ENCODE measurements around the gene CBFA2T3. TPM values are rescaled to one million over a fixed set of nuclear protein-coding genes. Genes with fewer than 3 reads are reported as not detected.

Gene CBFA2T3
- total RNA-seq, 1 donor from 2014 or later: 8.6 TPM

DNA sequence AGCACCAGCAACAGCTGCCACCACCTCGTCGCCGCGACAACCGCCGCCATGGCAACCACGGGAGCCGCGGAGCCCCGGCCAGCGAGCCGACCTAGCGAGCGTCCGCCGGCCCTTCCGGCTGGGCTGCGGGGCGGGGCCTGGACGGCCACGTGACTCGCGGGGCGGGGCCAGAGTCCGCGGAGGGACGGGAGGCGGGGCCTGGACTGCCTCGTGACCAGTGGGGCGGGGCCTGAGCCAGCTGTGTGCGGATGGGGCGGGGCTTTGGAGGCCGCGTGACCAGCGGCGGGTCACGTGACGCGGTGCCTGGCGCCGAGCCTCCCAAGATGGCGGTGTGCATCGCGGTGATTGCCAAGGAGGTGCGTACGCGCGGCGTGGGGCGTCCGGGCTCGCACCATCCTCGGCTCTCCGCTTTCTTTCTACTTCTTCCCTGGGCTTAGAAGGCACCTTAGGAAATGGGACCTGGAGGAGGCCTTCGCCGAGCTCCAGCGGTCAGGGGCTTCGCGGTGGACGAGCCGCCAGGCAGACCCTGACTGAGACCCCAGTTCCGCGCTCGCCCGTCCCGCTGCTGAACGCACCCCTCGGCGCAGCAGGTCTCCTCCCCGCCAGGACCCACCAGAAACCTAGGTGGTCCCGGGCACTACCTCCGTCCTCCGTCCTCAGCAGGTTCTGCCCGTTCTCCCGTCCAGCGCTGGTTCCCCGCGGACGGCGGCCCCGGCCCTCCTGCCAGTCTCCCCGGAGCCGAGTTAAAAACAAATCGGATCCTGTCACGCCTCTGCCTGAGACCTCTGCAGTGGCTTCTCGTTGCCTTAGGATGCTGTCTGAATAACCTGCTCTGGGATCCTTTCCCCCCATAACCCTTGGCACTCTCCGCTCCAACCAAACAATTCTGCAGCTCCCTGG is 119.9 kb downstream of the CBFA2T3 start, which contains the start of the genes GALNS and TRAPPC2L:
TSS of gene GALNS (minus strand) at position 120 of the 900 bp plus-strand sequence. CDS start at position 50, 70 bp downstream.
TSS of gene TRAPPC2L (plus strand) at position 300 of the 900 bp plus-strand sequence. CDS start at position 324, 24 bp downstream.
- peaks cover 28% of the 10 kb centered on the region for H3K36me3 ChIP-seq
- intact Hi-C loops (cut with micrococcal nuclease): no loop called here
- DNase-seq: peak; percentile 99
- H3K27me3 ChIP-seq (ENCODE audit: low read depth): no peaks in the 10 kb centered on the region
- peak within 1 kb of the TSS; percentile 98 for H3K4me3 ChIP-seq
- peaks cover 32% of the 10 kb centered on the region for H3K4me1 ChIP-seq
- H3K27ac ChIP-seq (replicated peaks): peak within 1 kb of the TSS; percentile 92
- TF ChIP-seq, protein P1, sequence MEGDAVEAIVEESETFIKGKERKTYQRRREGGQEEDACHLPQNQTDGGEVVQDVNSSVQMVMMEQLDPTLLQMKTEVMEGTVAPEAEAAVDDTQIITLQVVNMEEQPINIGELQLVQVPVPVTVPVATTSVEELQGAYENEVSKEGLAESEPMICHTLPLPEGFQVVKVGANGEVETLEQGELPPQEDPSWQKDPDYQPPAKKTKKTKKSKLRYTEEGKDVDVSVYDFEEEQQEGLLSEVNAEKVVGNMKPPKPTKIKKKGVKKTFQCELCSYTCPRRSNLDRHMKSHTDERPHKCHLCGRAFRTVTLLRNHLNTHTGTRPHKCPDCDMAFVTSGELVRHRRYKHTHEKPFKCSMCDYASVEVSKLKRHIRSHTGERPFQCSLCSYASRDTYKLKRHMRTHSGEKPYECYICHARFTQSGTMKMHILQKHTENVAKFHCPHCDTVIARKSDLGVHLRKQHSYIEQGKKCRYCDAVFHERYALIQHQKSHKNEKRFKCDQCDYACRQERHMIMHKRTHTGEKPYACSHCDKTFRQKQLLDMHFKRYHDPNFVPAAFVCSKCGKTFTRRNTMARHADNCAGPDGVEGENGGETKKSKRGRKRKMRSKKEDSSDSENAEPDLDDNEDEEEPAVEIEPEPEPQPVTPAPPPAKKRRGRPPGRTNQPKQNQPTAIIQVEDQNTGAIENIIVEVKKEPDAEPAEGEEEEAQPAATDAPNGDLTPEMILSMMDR (IDR thresholded peaks at IDR 0.05; ENCODE audit: borderline replicate concordance): no peak
- H3K9me3 ChIP-seq (replicated peaks): no peaks in the 10 kb centered on the region

DNA sequence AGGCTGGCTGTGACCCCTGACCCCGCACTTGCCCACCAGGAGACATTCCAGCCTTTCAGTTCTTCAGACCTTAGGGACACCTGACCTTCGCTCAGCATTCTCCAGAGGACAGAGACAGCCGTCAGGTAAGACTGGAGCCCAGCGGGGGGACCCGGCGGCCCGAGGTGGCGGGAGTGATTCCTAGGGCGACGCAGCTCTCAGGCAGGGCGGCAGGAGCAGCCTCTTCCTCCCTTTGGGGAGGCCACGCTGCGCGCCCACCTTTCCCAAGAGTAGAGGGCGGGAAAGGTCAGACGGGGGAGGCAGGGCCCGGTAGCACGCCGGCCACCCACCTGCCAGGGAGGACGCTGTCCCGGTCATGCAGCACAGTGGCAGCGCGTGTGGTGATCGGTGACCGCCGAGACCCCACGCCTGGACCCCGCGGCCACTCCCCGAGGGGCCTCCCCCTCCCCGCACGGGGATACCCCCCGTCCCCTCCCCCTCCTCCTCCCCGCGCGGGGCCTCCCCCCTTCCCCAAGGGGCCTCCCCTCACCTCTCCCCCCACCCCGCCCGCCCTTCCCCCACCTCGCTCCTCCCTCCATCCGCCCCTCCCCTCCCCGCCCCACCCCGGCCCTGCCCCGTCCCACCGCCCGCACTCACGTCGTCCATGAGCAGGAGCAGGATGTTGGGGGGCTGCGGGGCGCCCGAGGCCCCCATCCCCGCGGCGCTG is 120.7 kb downstream of the CBFA2T3 start:
- intact Hi-C loops (cut with micrococcal nuclease): no loop called here
- Histone ChIP-seq H3K9me3 (replicated peaks) (no peaks in the 10 kb centered on the region), H3K27me3 (ENCODE audit: low read depth) (no peaks in the 10 kb centered on the region), H3K36me3 (peaks cover 21% of the 10 kb centered on the region), H3K27ac (replicated peaks) (peak overlapping the region; percentile 92), H3K4me3 (peak overlapping the region; percentile 98), H3K4me1 (peaks cover 32% of the 10 kb centered on the region)
- TF ChIP-seq, protein P1 (IDR thresholded peaks at IDR 0.05; ENCODE audit: borderline replicate concordance): no peak
- no peak for DNase-seq

DNA sequence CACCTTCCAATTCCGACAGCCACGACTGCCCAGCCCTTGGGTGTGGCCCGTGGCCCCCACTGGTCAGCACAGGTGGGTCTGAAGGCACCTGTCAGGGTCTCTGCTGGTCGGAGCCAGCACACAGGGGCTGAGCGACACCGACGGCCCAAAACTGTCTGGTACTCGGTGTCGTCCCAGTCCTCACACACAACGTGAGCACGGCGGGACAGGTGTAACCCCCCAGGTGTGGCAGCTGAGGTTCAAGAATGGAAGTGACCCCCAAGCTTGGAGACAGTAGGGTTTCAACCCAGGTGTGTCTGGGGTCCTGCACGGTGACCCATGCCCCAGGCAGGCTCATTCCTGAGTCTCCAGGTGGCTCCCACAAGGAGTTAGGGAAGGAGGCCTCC is 121.3 kb downstream of the CBFA2T3 start:
- H3K4me3 ChIP-seq: peak overlapping the region; percentile 98
- DNase-seq: no peak
- H3K4me1 ChIP-seq: peaks cover 32% of the 10 kb centered on the region
- no peaks in the 10 kb centered on the region for H3K27me3 ChIP-seq (ENCODE audit: low read depth)
- H3K36me3 ChIP-seq: peaks cover 21% of the 10 kb centered on the region
- H3K9me3 ChIP-seq (replicated peaks): no peaks in the 10 kb centered on the region
- peak overlapping the region; percentile 92 for H3K27ac ChIP-seq (replicated peaks)
- intact Hi-C loops (cut with micrococcal nuclease): no loop called here
- TF ChIP-seq, protein P1 (IDR thresholded peaks at IDR 0.05; ENCODE audit: borderline replicate concordance): no peak

DNA sequence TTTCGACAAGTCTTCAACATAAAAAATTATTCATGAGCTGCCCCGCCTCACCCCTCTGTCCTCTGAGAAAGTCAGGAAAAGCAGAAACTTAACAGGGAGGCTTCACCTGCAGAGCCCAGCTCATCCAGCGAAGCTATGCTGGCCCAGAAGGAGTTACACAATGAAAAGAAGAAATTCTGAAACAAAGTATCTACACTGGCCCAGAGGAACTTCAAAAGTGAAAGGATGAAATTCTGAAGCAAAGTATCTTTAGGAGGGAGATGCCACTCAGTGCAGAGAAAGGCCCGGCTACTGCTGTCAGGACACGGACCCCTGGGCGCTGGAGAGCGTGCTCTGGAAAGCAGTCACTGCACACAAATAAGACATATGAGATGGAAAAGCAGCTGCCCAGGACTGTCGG is 121.8 kb downstream of the CBFA2T3 start:
- no peak overlapping the region for H3K27ac ChIP-seq (replicated peaks)
- no peak for DNase-seq
- no peaks in the 10 kb centered on the region for H3K27me3 ChIP-seq (ENCODE audit: low read depth)
- no peak overlapping the region for H3K4me3 ChIP-seq
- intact Hi-C loops (cut with micrococcal nuclease): no loop called here
- TF ChIP-seq, protein P1 (IDR thresholded peaks at IDR 0.05; ENCODE audit: borderline replicate concordance): no peak
- H3K9me3 ChIP-seq (replicated peaks): no peaks in the 10 kb centered on the region
- peaks cover 19% of the 10 kb centered on the region for H3K36me3 ChIP-seq
- peaks cover 32% of the 10 kb centered on the region for H3K4me1 ChIP-seq

DNA sequence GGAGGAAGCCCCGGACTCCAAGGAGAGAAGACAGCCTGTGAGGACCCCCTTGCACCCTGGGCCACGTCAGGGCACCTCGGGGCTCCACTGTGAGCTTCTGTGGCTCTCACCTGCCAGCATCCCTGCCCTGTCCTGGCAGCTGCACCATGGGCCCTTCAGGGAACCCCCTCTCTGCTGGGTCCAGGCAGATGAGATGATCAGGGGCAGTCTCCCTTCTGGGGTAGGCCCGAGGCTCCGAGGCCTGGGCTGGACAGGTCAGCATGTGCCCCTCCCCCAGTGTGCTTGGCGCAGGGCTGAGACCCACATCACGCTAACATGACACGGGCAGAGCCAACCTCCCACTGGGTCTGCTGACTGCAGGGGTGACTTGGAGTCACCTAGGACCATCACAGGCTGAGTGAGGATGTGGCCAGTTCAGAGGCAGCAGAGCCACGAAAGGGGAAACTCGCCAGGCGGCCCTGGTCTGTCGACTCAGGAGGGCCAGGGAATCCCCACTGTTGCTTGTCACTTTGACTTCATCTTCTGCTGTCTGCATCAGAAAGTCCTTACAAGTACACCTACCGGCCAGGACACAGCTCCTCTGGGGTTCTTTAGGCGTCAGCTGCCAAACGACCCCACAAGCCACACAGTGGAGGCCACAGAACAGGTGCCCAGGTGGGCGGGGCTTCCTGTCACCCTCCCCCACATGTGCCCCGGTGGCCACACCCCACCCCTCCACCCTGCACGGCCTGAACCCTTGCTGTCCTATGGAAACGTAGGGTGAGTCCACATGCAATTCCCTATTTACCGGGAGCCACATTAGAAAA is 122.5 kb downstream of the CBFA2T3 start:
- Histone ChIP-seq H3K4me3 (no peak overlapping the region), H3K9me3 (replicated peaks) (no peaks in the 10 kb centered on the region), H3K27me3 (ENCODE audit: low read depth) (no peaks in the 10 kb centered on the region), H3K27ac (replicated peaks) (no peak overlapping the region), H3K36me3 (peaks cover 18% of the 10 kb centered on the region), H3K4me1 (peaks cover 32% of the 10 kb centered on the region)
- intact Hi-C loops (cut with micrococcal nuclease): no loop called here
- DNase-seq: no peak
- TF ChIP-seq, protein P1 (IDR thresholded peaks at IDR 0.05; ENCODE audit: borderline replicate concordance): no peak
